Astrocyte of the spinal cord (primary cell): ENCODE measurements around the gene COQ8A.

Experiments used
- DNase-seq: peaks from one replicate; pipeline ENCODE4 v3.0.0; 2011; ENCODE audit warnings: low read depth, low spot score
- H3K4me3 ChIP-seq: 2 replicates; pipeline ENCODE4 v1.5.1; 2011; ENCODE audit warnings: low read depth, mild to moderate bottlenecking, low read length, moderate library complexity
- in situ Hi-C: cut with HindIII; loops from 2 replicates; pipeline ENCODE4 v1.10.0; 2017; ENCODE audit warnings: low sequenced_read_pairs
- TF ChIP-seq, protein P1 (sequence below): IDR thresholded peaks from 2 replicates; pipeline ENCODE4 v1.5.1; 2012; ENCODE audit warnings: low read depth, mild to moderate bottlenecking, low read length, inconsistent platforms

COQ8A gene

DNA sequence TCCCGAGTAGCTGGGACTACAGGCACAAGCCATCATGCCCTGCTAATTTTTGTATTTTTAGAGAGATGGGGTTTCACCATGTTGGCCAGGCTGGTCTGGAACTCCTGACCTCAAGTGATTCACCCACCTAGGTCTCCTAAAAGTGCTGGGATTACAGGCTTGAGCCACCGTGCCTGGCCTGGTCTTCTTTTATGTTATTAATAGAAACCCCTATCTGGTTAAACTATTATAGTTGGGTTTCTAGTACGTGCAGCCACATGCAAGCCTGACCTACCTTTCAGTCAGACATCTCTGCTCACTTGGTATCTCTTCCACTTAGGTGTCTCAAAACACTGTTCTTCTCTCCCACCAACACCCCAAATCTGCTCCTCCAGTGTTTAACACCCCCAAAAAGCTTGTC is 35.3 kb upstream of the COQ8A start:
- in situ Hi-C loops, result no loop called here
- H3K4me3 ChIP-seq, result no peak overlapping the region
- TF ChIP-seq, protein P1, sequence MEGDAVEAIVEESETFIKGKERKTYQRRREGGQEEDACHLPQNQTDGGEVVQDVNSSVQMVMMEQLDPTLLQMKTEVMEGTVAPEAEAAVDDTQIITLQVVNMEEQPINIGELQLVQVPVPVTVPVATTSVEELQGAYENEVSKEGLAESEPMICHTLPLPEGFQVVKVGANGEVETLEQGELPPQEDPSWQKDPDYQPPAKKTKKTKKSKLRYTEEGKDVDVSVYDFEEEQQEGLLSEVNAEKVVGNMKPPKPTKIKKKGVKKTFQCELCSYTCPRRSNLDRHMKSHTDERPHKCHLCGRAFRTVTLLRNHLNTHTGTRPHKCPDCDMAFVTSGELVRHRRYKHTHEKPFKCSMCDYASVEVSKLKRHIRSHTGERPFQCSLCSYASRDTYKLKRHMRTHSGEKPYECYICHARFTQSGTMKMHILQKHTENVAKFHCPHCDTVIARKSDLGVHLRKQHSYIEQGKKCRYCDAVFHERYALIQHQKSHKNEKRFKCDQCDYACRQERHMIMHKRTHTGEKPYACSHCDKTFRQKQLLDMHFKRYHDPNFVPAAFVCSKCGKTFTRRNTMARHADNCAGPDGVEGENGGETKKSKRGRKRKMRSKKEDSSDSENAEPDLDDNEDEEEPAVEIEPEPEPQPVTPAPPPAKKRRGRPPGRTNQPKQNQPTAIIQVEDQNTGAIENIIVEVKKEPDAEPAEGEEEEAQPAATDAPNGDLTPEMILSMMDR, result no peak
- no peak for DNase-seq

DNA sequence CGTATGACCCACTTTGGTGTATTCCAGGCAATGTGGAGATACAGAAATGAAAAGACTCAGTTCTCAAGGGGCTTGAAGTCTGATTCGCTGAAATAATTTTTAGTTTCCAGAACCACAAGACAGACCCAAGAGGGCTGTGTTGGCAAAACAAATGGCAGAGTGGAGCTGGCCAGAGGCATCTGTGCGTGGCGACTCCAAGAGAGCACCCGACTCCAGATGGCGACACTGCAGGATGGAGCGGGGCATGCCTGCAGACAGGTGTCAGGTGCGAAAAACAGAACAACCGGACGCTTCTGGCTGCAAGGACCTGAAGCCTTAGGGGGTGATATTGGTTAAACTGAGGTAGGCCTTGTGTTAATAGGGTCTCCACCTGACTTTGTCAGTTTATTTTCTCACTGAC is 31.7 kb upstream of the COQ8A start:
- in situ Hi-C loops, result no loop called here
- no peak for DNase-seq
- no peak overlapping the region for H3K4me3 ChIP-seq
- TF ChIP-seq, protein P1, result no peak

DNA sequence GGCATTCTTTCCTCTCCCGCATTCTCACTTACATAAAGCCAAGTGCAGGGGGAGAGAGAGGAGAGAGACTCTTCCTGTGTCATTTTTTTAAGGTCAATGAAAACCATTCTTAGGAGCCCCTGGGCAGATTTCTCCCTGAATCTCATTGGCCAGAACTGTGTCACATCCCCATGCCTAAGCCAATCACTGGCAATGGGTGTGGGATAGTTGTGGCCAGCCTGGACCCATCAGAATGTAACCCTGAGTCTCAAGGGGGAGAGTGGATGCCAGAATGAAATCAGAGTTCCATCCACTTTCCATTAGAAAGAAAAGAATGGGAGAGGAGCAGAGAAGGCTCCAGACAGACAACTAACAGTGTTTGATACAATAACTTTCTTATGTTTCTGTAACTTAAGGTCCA is 31.2 kb upstream of the COQ8A start:
- DNase-seq, result no peak
- in situ Hi-C loops, result no loop called here
- TF ChIP-seq, protein P1, result no peak
- H3K4me3 ChIP-seq, result no peak overlapping the region

DNA sequence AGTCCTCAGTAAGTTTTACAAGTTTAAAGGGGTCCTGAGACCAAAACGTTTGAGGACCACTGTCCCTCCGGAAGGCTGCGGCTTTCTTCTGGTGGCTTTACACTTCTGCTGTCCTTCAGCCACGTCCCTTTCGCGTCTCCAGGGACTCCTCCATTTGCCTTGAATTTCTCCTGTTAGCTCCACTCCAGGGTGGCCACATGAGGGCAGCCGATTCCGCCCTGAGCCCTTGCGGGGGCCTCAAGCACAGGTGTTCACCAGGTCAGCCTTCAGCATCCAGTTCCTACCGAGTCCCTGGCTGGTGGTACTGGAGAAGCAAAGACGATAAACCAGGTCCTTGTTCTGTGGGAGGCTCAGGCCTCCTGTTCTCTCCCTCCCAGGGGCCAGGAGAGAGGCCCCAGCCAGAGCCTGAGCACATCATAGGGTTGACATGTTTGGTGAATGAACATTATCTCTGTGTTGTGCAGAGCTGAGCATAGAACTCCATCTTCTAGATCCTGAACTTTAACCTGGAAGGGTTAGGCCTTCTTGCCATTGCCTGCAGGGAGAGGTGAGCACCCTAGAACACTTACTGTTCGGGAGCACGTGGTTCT is 27.4 kb upstream of the COQ8A start:
- H3K4me3 ChIP-seq, result no peak overlapping the region
- in situ Hi-C loops, result no loop called here
- DNase-seq, result peak; percentile 31
- TF ChIP-seq, protein P1, result peak; percentile 68

DNA sequence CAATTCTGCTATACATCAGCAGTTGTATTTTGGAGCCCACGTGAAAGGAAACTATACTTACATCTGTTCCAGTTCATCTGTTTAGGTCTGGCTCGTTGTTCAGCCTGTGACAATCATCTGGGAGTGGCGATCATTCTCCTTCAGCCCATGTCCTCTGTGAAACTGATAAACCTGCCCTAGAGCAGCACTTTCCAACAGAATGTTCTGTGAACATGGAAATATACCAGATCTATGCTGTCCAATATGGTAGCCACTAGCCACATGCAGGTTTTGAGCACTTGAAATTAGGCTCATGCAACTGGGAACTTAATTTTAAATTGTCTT is 24.5 kb upstream of the COQ8A start:
- in situ Hi-C loops, result no loop called here
- no peak for DNase-seq
- H3K4me3 ChIP-seq, result no peak overlapping the region
- TF ChIP-seq, protein P1, result no peak

DNA sequence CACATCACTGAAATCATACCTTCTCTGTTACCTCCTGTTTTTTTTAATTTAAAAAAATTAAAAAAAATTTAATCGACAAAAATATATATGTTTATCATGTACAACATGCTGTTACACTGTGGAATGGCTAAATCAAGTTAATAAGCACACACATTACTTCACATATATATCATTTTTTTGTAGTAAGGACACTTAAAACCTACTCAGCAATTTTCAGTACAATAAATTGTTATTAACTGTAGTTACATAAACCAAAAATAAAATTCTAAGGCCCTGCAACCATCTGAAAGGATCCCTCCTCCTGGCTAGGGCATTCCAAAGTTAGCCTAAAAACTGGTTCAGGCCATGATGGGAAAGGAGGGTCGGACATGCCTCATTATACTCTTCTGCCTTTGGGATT is 23.6 kb upstream of the COQ8A start:
- H3K4me3 ChIP-seq, result no peak overlapping the region
- TF ChIP-seq, protein P1, result no peak
- in situ Hi-C loops, result no loop called here
- no peak for DNase-seq

DNA sequence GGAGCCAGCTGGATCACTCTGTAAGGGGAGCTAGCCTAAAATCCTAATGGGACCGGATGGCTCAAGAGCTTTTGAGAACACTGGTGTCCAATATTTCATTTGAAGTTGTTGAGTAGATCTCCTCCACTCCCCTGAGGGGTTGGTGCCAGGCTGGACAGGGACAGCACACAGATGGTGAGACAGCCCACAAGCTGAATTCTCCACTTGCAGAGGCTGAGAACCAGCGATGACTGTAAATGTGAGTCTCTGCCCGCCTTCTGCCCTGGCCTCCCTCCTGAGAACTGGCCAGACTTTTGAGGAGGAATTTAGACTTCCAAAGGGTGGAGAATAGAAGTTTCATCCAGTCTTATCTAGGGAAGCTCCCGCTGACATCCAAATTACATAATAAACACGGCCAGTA is 20.5 kb upstream of the COQ8A start:
- no peak for DNase-seq
- in situ Hi-C loops, result no loop called here
- TF ChIP-seq, protein P1, result no peak
- H3K4me3 ChIP-seq, result no peak overlapping the region
